Tibial nerve (tissue), 3 donors: Measurements from ENCODE around the gene KIAA1586.

Experiments used
- POLR2A ChIP-seq, 2 donors: fragments of 450-650 bp; IDR thresholded peaks; one replicate each; pipeline ENCODE4 v1.6.1; 2017; ENCODE audit warnings: antibody characterized with exemption in 2 of 2, mild to moderate bottlenecking in 2 of 2, moderate library complexity in 2 of 2
- TF ChIP-seq, protein P1 (sequence below), 5 experiments: fragments of 200-600 bp in 3 of 5; fragments of 450-650 bp in 2 of 5; sonication (generic) in 3 of 5; IDR thresholded peaks; one replicate each; pipeline ENCODE4 v1.5.1; 2016 to 2019; ENCODE audit warnings: antibody characterized with exemption in 5 of 5, mild to moderate bottlenecking in 3 of 5, moderate library complexity in 2 of 5

DNA sequence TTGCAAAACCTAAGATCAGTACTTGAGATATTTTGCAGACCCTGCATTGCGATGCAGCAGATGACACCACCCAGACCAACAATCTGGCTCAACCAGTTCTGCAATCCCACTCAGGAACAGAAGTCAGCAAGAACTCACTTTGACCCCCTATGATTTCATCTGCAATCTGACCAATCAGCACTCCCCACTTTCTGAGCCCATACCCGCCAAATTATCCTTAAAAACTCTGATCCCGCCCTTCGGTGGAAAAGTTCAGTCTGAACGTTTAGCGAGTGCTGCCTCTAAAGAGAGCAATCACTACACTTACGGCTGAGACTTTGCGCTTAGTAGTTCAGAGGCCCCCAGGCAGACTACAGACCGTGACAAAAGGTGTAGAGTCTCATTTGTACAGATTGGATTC lies 17.3 kb upstream of the KIAA1586 start:
- TF ChIP-seq, protein P1, sequence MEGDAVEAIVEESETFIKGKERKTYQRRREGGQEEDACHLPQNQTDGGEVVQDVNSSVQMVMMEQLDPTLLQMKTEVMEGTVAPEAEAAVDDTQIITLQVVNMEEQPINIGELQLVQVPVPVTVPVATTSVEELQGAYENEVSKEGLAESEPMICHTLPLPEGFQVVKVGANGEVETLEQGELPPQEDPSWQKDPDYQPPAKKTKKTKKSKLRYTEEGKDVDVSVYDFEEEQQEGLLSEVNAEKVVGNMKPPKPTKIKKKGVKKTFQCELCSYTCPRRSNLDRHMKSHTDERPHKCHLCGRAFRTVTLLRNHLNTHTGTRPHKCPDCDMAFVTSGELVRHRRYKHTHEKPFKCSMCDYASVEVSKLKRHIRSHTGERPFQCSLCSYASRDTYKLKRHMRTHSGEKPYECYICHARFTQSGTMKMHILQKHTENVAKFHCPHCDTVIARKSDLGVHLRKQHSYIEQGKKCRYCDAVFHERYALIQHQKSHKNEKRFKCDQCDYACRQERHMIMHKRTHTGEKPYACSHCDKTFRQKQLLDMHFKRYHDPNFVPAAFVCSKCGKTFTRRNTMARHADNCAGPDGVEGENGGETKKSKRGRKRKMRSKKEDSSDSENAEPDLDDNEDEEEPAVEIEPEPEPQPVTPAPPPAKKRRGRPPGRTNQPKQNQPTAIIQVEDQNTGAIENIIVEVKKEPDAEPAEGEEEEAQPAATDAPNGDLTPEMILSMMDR (IDR thresholded peaks at IDR 0.05): no peak
- TF ChIP-seq POLR2A (IDR thresholded peaks at IDR 0.05): no peak
